GM12892 (cell line): ENCODE results near the gene IFNA16.

Experiments used
- POLR2A ChIP-seq: IDR thresholded peaks from 2 replicates; pipeline ENCODE4 v1.6.1; 2011; ENCODE audit warnings: low read depth, low read length, control low read depth
- POLR2AphosphoS5 ChIP-seq: IDR thresholded peaks from 2 replicates; pipeline ENCODE4 v1.6.1; 2011; ENCODE audit warnings: low read depth, low read length, control low read depth
- TAF1 ChIP-seq: IDR thresholded peaks from 2 replicates; pipeline ENCODE4 v1.6.1; 2011; ENCODE audit warnings: low read depth, mild to moderate bottlenecking, control low read depth, low read length, borderline replicate concordance

GRCh38 chr9:21251190-21251589 lies 34.1 kb upstream of the IFNA16 start:
- TF ChIP-seq TAF1, result no peak
- TF ChIP-seq POLR2A, result no peak
- no peak for TF ChIP-seq POLR2AphosphoS5
